ENCODE results near the gene MARK3.

DNA sequence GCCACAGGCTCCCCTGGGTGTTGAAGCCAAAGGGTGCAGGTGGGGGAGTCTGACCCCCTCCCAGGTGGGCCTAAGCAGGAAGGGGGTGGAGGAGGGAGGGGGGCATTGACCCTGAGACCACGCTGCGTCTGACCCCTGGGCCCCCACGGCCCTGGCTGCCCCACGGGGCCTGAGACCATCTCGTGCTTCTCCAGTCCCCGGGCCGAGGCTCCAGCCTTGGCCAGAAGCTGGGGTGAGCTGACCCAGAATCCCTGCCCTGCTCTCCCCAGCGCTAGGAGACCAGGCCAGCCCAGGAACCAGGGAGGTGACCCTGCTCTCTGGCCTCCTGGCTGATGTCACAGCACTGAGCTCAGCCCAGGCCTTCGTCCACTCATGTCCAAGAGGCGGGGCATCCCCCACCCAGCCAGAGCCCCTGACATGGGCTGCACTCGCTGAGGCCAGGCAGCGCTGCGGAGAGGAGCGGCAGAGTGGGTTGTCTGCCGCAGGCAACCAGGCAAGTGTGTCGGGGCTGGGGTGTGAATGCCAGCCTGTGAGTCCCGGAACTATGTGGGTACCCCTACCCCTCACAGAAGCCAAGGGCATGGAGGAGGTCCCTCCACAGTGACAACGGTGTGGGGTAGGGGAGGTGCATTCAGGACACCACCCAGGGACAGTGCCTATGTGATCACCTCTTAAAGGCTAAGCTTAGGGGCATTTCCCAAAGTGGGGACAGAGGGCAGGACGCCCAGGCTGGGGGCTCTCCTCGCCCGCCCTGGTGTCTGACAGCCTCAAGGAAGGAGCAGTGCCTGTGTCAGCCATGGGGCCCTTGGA, 150.1 kb downstream of the MARK3 start:
- TF ChIP-seq, protein P1, sequence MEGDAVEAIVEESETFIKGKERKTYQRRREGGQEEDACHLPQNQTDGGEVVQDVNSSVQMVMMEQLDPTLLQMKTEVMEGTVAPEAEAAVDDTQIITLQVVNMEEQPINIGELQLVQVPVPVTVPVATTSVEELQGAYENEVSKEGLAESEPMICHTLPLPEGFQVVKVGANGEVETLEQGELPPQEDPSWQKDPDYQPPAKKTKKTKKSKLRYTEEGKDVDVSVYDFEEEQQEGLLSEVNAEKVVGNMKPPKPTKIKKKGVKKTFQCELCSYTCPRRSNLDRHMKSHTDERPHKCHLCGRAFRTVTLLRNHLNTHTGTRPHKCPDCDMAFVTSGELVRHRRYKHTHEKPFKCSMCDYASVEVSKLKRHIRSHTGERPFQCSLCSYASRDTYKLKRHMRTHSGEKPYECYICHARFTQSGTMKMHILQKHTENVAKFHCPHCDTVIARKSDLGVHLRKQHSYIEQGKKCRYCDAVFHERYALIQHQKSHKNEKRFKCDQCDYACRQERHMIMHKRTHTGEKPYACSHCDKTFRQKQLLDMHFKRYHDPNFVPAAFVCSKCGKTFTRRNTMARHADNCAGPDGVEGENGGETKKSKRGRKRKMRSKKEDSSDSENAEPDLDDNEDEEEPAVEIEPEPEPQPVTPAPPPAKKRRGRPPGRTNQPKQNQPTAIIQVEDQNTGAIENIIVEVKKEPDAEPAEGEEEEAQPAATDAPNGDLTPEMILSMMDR (IDR thresholded peaks at IDR 0.05; ENCODE audit: insufficient read depth, low read depth, low read length) = no peak
- TF ChIP-seq EZH2 (IDR thresholded peaks at IDR 0.05; ENCODE audit: insufficient read depth, low read length) = no peak
